Liver (tissue), 3 donors: Measurements from ENCODE around the gene DMC1.

Experiments used
- ATF3 ChIP-seq: IDR thresholded peaks from 2 replicates; pipeline ENCODE4 v1.6.1; 2016; ENCODE audit warnings: antibody characterized with exemption
- CTCF ChIP-seq: fragments of 150-350 bp; IDR thresholded peaks from 2 replicates; pipeline ENCODE4 v1.5.1; 2017; ENCODE audit warnings: improper control_type of control experiment, low read depth, low read length; ENCODE audit not compliant: missing input control
- FOXA1 ChIP-seq: IDR thresholded peaks from 2 replicates; pipeline ENCODE4 v1.6.1; 2016; ENCODE audit warnings: antibody characterized with exemption
- FOXA2 ChIP-seq: IDR thresholded peaks from 2 replicates; pipeline ENCODE4 v1.6.1; 2016; ENCODE audit warnings: antibody characterized with exemption
- GABPA ChIP-seq, 2 donors: IDR thresholded peaks in 1 of 2; conservative IDR thresholded peaks in 1 of 2; 2 replicates each; pipeline ENCODE4 v1.6.1; 2016; ENCODE audit warnings: antibody characterized with exemption in 2 of 2, mild to moderate bottlenecking in 1 of 2, moderate library complexity in 1 of 2
- MAX ChIP-seq: IDR thresholded peaks from 2 replicates; pipeline ENCODE4 v1.6.1; 2016; ENCODE audit warnings: antibody characterized with exemption
- RAD21 ChIP-seq, 2 donors: IDR thresholded peaks; 2 replicates each; pipeline ENCODE4 v1.6.1; 2016; ENCODE audit warnings: antibody characterized with exemption in 2 of 2, mild to moderate bottlenecking in 2 of 2
- REST ChIP-seq: IDR thresholded peaks from 2 replicates; pipeline ENCODE4 v1.6.1; 2016; ENCODE audit warnings: antibody characterized with exemption, mild to moderate bottlenecking
- TAF1 ChIP-seq: conservative IDR thresholded peaks from 2 replicates; pipeline ENCODE4 v1.6.1; 2016; ENCODE audit warnings: antibody characterized with exemption, mild to moderate bottlenecking
- TF ChIP-seq, protein P1 (sequence below): IDR thresholded peaks from 2 replicates; pipeline ENCODE4 v1.6.1; 2016; ENCODE audit warnings: antibody characterized with exemption
- donor health status: healthy.
- donor health status: healthy.

DNA sequence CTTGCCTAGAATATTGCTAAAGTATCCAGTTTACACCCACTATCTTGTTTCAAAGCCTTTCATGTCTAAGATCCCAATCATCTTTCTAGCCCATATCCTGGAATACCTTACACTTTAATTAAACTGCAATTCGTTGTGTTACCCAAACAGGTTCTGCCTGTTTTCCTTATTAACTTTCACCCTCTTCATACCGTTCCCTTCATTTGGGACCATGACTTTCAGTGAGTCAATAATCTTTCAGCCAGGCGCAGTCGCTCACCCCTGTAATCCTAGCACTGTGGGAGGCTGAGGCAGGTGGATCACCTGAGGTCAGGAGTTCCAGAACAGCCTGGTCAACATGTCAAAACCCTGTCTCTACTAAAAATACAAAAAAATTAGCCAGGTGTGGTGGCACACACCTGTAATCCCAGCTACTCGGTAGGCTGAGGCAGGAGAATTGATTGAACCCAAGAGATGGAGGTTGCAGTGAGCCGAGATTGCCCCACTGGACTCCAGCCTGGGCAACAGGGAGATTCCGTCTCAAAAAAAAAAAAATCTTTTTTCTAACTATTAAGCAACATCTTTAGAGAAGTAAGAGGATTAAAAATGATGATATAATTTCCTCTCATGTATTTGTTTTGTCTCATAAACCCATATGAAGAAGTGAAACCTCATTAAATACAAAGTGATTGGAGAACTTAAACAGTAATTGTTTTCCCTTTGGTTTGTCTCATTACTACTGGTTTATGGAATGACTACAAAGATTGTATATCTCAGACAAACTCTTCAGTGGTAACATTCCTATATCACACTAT is 20.7 kb downstream of the DMC1 start:
- TF ChIP-seq CTCF (no peak), GABPA (IDR thresholded peaks at IDR 0.05 in 1 of 2, conservative IDR thresholded peaks at IDR 0.05 in 1 of 2) (no peak), ATF3 (no peak), RAD21 (IDR thresholded peaks at IDR 0.05) (no peak), FOXA1 (no peak), REST (no peak), MAX (no peak), FOXA2 (no peak), TAF1 (no peak)
- TF ChIP-seq, protein P1, sequence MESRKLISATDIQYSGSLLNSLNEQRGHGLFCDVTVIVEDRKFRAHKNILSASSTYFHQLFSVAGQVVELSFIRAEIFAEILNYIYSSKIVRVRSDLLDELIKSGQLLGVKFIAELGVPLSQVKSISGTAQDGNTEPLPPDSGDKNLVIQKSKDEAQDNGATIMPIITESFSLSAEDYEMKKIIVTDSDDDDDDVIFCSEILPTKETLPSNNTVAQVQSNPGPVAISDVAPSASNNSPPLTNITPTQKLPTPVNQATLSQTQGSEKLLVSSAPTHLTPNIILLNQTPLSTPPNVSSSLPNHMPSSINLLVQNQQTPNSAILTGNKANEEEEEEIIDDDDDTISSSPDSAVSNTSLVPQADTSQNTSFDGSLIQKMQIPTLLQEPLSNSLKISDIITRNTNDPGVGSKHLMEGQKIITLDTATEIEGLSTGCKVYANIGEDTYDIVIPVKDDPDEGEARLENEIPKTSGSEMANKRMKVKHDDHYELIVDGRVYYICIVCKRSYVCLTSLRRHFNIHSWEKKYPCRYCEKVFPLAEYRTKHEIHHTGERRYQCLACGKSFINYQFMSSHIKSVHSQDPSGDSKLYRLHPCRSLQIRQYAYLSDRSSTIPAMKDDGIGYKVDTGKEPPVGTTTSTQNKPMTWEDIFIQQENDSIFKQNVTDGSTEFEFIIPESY = no peak
